ENCODE measurements around the gene ZMAT3. TPM values are rescaled to one million over a fixed set of nuclear protein-coding genes. Genes with fewer than 3 reads are reported as not detected.
A peak's percentile ranks its signal among the peaks of the same experiment; 100 is the strongest.

Gene ZMAT3
- total RNA-seq, 1 donor from 2014 or later, result 80.7 TPM

DNA sequence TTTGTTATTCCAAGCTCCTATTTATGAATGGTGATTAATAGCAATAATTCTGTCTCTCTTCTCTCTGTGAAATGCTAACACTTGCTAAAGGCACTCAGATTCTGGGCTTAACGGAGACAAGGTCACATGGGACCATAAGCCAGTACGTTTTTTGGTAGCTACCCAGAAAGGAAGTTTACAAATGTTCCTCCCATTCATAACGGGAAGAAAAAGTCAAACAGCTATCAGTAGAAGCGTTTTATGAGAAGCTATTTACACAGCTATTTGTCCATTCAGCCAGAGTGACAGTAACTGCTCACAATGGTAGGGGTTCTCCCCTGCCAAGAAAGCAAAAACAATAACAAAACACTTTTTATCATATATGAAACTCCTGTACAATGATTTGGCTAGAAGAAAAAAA, 51.5 kb downstream of the ZMAT3 start:
- DNase-seq (ENCODE audit: low spot score), result no peak
- H3K4me3 Mint-ChIP-seq (ENCODE audit: unreplicated experiment), result no peak overlapping the region
- H3K27ac Mint-ChIP-seq (ENCODE audit: unreplicated experiment), result no peak overlapping the region
- H3K36me3 Mint-ChIP-seq (ENCODE audit: low read depth), result peaks cover 12% of the 10 kb centered on the region
- H3K4me1 Mint-ChIP-seq (ENCODE audit: low read depth), result peaks cover 22% of the 10 kb centered on the region
- H3K9me3 Mint-ChIP-seq (ENCODE audit: low read depth), result no peaks in the 10 kb centered on the region
- H3K27me3 Mint-ChIP-seq (ENCODE audit: low read depth), result no peaks in the 10 kb centered on the region
- TF ChIP-seq, protein P1, sequence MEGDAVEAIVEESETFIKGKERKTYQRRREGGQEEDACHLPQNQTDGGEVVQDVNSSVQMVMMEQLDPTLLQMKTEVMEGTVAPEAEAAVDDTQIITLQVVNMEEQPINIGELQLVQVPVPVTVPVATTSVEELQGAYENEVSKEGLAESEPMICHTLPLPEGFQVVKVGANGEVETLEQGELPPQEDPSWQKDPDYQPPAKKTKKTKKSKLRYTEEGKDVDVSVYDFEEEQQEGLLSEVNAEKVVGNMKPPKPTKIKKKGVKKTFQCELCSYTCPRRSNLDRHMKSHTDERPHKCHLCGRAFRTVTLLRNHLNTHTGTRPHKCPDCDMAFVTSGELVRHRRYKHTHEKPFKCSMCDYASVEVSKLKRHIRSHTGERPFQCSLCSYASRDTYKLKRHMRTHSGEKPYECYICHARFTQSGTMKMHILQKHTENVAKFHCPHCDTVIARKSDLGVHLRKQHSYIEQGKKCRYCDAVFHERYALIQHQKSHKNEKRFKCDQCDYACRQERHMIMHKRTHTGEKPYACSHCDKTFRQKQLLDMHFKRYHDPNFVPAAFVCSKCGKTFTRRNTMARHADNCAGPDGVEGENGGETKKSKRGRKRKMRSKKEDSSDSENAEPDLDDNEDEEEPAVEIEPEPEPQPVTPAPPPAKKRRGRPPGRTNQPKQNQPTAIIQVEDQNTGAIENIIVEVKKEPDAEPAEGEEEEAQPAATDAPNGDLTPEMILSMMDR (IDR thresholded peaks at IDR 0.05), result no peak

DNA sequence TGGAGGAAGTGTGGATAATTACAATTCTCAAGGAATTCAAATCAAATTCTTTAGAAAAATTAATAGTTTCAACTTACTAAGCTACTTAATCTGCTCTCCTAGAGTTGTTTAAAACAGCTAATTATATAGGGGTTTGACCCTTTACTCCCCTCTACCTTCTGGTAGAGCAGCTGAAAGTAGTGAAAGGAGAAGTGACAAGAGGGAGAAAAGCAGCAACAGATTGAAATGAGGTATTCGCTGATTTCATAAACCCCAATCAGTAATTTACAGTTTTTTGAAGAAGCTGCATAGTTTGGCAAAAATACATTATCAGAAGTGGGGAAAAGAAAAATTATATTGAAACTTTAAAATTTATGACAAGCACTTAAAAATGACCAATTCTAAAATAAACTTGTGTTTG, 52.8 kb downstream of the ZMAT3 start:
- H3K4me1 Mint-ChIP-seq (ENCODE audit: low read depth), result peaks cover 22% of the 10 kb centered on the region
- TF ChIP-seq, protein P1 (IDR thresholded peaks at IDR 0.05), result no peak
- H3K27me3 Mint-ChIP-seq (ENCODE audit: low read depth), result no peaks in the 10 kb centered on the region
- H3K27ac Mint-ChIP-seq (ENCODE audit: unreplicated experiment), result no peak overlapping the region
- H3K9me3 Mint-ChIP-seq (ENCODE audit: low read depth), result no peaks in the 10 kb centered on the region
- DNase-seq (ENCODE audit: low spot score), result no peak
- H3K36me3 Mint-ChIP-seq (ENCODE audit: low read depth), result peaks cover 7% of the 10 kb centered on the region
- no peak overlapping the region for H3K4me3 Mint-ChIP-seq (ENCODE audit: unreplicated experiment)

DNA sequence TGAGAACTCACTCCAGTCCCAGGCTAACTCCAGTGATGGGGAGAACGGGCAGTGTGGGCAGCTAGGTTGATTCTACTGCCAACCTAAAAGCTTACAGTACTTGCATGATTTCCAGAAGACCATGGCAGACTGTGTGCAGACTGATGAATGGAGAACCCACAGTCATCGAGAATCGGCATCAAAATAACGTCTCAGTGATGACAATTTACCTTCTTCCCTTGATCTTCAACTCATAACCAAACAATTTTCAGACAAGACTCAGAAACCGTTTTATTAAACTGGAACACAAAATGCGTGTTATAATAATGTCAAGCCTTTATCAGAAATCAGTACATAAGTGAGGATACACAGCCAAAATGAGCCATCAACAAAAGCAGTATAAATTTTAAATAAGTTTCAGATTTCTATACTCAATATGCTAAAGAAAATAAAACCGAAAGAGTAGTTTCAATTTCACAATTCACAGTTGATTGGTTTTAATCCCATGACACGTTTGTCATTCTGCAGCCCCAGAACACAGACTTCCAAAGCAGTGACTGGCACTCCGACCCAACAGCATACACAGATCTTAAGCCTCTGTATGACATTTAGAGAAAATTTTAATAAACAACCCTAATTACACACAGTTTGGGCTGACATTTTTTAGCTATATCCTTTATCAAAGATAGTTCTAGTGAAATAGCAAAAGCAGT, 54.5 kb downstream of the ZMAT3 start:
- H3K27ac Mint-ChIP-seq (ENCODE audit: unreplicated experiment), result no peak overlapping the region
- H3K36me3 Mint-ChIP-seq (ENCODE audit: low read depth), result peaks cover 7% of the 10 kb centered on the region
- peaks cover 22% of the 10 kb centered on the region for H3K4me1 Mint-ChIP-seq (ENCODE audit: low read depth)
- no peak overlapping the region for H3K4me3 Mint-ChIP-seq (ENCODE audit: unreplicated experiment)
- no peaks in the 10 kb centered on the region for H3K27me3 Mint-ChIP-seq (ENCODE audit: low read depth)
- DNase-seq (ENCODE audit: low spot score), result no peak
- TF ChIP-seq, protein P1 (IDR thresholded peaks at IDR 0.05), result no peak
- no peaks in the 10 kb centered on the region for H3K9me3 Mint-ChIP-seq (ENCODE audit: low read depth)

DNA sequence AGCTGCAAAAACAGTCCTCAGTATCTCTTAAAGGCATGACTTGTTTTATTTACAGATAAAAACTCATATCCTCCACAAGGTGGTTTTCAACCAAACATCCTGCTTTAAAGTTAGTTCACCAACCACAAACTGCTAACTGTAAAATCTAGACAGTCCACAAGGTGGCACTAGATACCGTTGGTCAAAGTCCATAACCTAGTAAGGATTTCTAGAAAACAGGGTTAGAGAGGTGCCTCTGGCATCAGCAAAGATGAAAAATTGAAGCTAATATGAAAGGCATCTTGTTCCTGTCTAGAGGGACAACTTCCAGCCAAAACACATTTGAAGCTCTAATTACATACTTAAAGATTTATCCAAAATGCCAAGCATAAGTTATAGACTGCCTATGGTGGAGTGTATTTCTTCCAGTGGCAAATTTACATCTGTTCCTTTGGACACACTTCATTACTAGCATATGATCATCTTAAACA, 56.0 kb downstream of the ZMAT3 start:
- H3K9me3 Mint-ChIP-seq (ENCODE audit: low read depth), result peaks cover 4% of the 10 kb centered on the region
- peak overlapping the region; percentile 57 for H3K27ac Mint-ChIP-seq (ENCODE audit: unreplicated experiment)
- no peaks in the 10 kb centered on the region for H3K27me3 Mint-ChIP-seq (ENCODE audit: low read depth)
- TF ChIP-seq, protein P1 (IDR thresholded peaks at IDR 0.05), result peak; percentile 99
- no peak for DNase-seq (ENCODE audit: low spot score)
- peaks cover 10% of the 10 kb centered on the region for H3K4me1 Mint-ChIP-seq (ENCODE audit: low read depth)
- no peak overlapping the region for H3K4me3 Mint-ChIP-seq (ENCODE audit: unreplicated experiment)
- peaks cover 3% of the 10 kb centered on the region for H3K36me3 Mint-ChIP-seq (ENCODE audit: low read depth)

DNA sequence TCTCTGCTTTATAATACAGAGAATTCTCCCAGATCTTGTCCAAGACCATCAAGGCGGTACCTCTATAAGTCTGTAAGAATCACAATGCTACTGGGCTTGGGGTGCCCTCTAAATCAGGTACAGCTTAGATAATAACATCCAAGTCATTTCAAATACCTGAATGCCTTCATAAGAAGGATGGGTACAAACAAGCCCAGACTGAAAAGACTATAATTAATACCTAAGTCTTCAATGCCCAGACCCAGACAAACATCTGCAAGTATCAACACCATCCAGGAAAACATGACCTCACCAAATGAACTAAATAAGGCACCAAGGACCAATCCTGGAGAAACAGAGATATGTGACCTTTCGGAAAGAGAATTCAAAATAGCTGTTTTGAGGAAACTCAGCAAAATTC, 65.9 kb downstream of the ZMAT3 start:
- Mint-ChIP-seq H3K27ac (ENCODE audit: unreplicated experiment) (no peak overlapping the region), H3K4me3 (ENCODE audit: unreplicated experiment) (no peak overlapping the region), H3K27me3 (ENCODE audit: low read depth) (no peaks in the 10 kb centered on the region), H3K36me3 (ENCODE audit: low read depth) (peaks cover 15% of the 10 kb centered on the region), H3K9me3 (ENCODE audit: low read depth) (peaks cover 23% of the 10 kb centered on the region), H3K4me1 (ENCODE audit: low read depth) (no peaks in the 10 kb centered on the region)
- DNase-seq (ENCODE audit: low spot score), result no peak
- TF ChIP-seq, protein P1 (IDR thresholded peaks at IDR 0.05), result no peak

Measured in chondrocyte (in vitro differentiated cells).